RWPE1 (cell line): ENCODE data around the gene XXYLT1.

ENCODE experiments used
- CTCF ChIA-PET: fragments of 350-600 bp; sonication (Branson Sonifier 250); formaldehyde crosslinking; extraction: SDS; loops from one replicate; lab custom pipeline; 2021; lab: Yijun Ruan, JAX
- POLR2A ChIA-PET: fragments of 400-600 bp; formaldehyde crosslinking; extraction: SDS; loops from one replicate; lab custom pipeline; 2020; ENCODE audit warnings: antibody characterized with exemption; ENCODE audit not compliant: low non-redundant PET; lab: Yijun Ruan, JAX
- DNase-seq: peaks from one replicate; pipeline ENCODE4 v3.0.0; 2012; ENCODE audit warnings: low spot score
- H3K27ac ChIP-seq: fragments of 450-650 bp; 2 replicates; pipeline ENCODE4 v1.5.1; 2017
- TF ChIP-seq, protein P1 (sequence below): fragments of 450-650 bp; conservative IDR thresholded peaks from 2 replicates; pipeline ENCODE4 v1.5.1; 2017; ENCODE audit warnings: low read depth, mild to moderate bottlenecking

Gene XXYLT1

DNA sequence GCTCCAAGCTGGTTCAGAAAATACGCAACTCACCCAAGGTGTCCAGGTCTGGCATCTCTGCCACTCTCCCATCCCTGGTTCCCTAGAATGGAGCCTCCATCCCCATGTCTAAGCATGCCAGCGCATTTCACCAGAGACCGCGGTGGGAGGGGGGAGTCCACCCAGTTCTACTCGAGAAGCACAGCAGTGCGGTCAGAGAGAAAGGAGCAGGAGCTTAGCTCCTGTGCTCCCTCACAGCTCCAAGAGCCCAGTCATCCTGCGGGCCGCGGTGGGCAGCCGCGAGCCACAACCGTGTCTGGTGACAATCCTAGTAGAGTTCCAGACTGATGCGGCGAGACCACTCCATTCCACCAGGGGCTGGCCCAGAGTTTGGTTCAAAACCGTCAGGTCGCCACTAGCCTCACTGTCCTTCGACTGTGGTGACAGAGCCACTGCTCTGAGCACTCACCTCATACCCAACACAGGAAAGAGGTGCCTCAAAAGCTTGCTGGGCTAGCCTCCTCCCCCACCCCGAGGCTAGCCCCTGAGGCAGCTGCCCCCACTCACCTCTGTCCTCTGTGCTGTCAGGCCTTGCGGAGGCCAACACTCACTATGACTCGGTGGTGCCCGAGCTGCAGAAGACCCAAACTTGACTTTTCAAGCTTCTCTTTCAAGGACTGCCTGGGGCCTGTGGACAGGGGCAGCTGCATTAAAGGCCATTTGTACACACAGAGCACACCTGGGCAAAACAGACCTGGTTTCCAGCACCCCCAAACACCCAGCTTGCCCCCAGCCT is 185.4 kb downstream of the XXYLT1 start:
- no peak for DNase-seq
- ChIA-PET CTCF (no interaction called here), POLR2A (no interaction called here)
- H3K27ac ChIP-seq: no peak overlapping the region
- TF ChIP-seq, protein P1, sequence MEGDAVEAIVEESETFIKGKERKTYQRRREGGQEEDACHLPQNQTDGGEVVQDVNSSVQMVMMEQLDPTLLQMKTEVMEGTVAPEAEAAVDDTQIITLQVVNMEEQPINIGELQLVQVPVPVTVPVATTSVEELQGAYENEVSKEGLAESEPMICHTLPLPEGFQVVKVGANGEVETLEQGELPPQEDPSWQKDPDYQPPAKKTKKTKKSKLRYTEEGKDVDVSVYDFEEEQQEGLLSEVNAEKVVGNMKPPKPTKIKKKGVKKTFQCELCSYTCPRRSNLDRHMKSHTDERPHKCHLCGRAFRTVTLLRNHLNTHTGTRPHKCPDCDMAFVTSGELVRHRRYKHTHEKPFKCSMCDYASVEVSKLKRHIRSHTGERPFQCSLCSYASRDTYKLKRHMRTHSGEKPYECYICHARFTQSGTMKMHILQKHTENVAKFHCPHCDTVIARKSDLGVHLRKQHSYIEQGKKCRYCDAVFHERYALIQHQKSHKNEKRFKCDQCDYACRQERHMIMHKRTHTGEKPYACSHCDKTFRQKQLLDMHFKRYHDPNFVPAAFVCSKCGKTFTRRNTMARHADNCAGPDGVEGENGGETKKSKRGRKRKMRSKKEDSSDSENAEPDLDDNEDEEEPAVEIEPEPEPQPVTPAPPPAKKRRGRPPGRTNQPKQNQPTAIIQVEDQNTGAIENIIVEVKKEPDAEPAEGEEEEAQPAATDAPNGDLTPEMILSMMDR: no peak

DNA sequence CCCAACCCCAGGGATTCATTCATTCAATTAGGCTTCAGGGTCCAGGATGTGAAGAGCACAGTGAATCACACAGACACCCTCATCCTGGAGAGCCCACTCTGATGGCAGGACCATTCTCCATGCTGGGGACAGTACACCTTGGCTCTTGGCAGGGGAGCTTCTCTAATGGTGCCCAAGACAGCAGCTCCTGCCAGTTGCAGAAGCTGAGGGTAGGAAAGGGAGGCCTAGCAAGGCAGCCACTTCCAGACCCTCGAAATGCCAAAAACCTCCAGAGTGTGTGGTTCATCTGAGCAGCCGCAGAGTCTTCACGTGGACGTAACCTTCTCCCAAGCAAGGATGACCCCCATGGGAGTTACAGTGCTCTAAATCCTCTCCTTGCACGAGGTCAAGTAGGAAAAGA is 186.2 kb downstream of the XXYLT1 start:
- no peak for DNase-seq
- TF ChIP-seq, protein P1: no peak
- POLR2A ChIA-PET: no interaction called here
- no peak overlapping the region for H3K27ac ChIP-seq
- CTCF ChIA-PET: no interaction called here

DNA sequence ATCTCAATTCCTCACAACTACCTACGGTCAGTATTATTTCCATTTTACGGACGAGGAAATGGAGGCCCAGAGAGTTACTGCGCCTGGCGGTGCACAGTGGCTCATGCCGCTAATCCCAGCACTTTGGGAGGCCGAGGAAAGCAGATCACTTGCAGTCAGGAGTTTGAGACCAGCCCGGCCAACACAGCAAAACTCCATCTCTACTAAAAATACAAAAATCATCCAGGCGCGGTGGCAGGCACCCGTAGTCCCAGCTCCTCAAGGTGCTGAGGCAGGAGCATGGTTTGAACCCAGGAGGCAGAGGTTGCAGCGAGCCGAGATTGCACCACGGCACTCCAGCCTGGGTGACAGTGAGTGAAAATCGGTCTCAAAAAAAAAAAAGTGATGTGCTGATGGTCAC is 187.3 kb downstream of the XXYLT1 start:
- CTCF ChIA-PET: interaction anchor here (0.7 kb wide), 1 partner anchor 23 kb away, joined by 4 read pairs; no protein-coding TSS in a partner anchor
- no peak overlapping the region for H3K27ac ChIP-seq
- no peak for DNase-seq
- POLR2A ChIA-PET: no interaction called here
- TF ChIP-seq, protein P1: no peak

GRCh38 chr3:195082811-195083210 is 188.1 kb downstream of the XXYLT1 start:
- CTCF ChIA-PET: interaction anchor here (0.6 to 0.7 kb wide), 2 partner anchors 22 to 205 kb away, joined by 3 to 4 read pairs; no protein-coding TSS in a partner anchor
- TF ChIP-seq, protein P1: no peak
- POLR2A ChIA-PET: no interaction called here
- DNase-seq: no peak
- no peak overlapping the region for H3K27ac ChIP-seq

GRCh38 chr3:195081242-195081963 is 189.6 kb downstream of the XXYLT1 start:
- no peak overlapping the region for H3K27ac ChIP-seq
- ChIA-PET CTCF (interaction anchor here (0.6 kb wide), 2 partner anchors 18 to 19 kb away, joined by 3 read pairs; no protein-coding TSS in a partner anchor), POLR2A (no interaction called here)
- TF ChIP-seq, protein P1: no peak
- no peak for DNase-seq

DNA sequence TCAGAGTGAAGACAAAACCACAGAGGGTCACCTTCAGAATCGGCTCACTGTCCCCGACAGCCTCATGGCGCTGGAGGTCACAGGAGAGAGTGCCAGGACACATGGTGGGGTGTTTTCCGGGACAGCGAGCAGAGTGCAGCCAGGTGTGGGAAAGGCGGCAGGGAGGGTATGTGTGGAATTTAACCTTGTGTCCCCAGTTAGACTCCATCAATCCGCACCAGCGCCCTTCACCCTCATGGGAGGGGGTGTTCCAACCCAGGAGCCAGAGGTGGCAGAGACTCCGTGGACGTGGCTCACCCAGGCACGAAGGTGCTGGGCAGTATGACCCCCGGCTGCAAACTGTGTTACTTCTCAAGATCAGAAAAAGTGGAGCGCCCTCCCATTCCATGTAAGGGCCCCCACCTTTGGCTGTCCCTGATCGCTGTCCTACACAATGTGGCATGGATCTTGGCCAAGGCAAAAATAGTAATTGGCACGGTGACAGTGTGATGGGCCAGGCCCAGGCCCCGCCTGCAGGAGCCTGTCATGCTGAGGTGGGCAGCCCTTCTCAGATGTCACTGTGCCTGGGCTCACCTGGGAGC is 190.3 kb downstream of the XXYLT1 start:
- no peak for DNase-seq
- TF ChIP-seq, protein P1: no peak
- ChIA-PET CTCF (interaction anchor here (0.6 kb wide), 2 partner anchors 17 to 18 kb away, joined by 3 read pairs; no protein-coding TSS in a partner anchor), POLR2A (no interaction called here)
- H3K27ac ChIP-seq: no peak overlapping the region
